GM19025 (cell line): Measurements from ENCODE around the gene PACSIN1.

Source experiments
- ATAC-seq: cut with Tn5 transposase; IDR thresholded peaks from one replicate; pipeline ENCODE4 v1.9.1; 2021; ENCODE audit warnings: mild to moderate bottlenecking, low read depth, moderate library complexity; ENCODE audit not compliant: unreplicated experiment

PACSIN1 gene

GRCh38 chr6:34526241-34526972 is 60.5 kb downstream of the PACSIN1 start:
- no peak for ATAC-seq

- peak; percentile 84 for ATAC-seq
Observed at GRCh38 chr6:34526992-34527728, 61.3 kb downstream of the PACSIN1 start.

- no peak for ATAC-seq
Observed at GRCh38 chr6:34527751-34528670, 62.1 kb downstream of the PACSIN1 start.

- no peak for ATAC-seq
Observed at GRCh38 chr6:34528996-34529664, 63.3 kb downstream of the PACSIN1 start.

GRCh38 chr6:34529665-34530327 is 63.9 kb downstream of the PACSIN1 start:
- no peak for ATAC-seq

GRCh38 chr6:34530753-34531365 is 65.0 kb downstream of the PACSIN1 start:
- ATAC-seq: no peak

GRCh38 chr6:34531580-34532201 is 65.8 kb downstream of the PACSIN1 start:
- no peak for ATAC-seq

- no peak for ATAC-seq
Observed at GRCh38 chr6:34532230-34532629, 66.4 kb downstream of the PACSIN1 start.

GRCh38 chr6:34534146-34534545 is 68.3 kb downstream of the PACSIN1 start:
- ATAC-seq: no peak

GRCh38 chr6:34534656-34535055 is 68.8 kb downstream of the PACSIN1 start:
- ATAC-seq: no peak

- ATAC-seq: no peak
Observed at GRCh38 chr6:34535199-34535598, 69.3 kb downstream of the PACSIN1 start.

- ATAC-seq: no peak
Observed at GRCh38 chr6:34535646-34536045, 69.8 kb downstream of the PACSIN1 start.

GRCh38 chr6:34536251-34536958 is 70.5 kb downstream of the PACSIN1 start:
- no peak for ATAC-seq

GRCh38 chr6:34536959-34537848 is 71.3 kb downstream of the PACSIN1 start:
- ATAC-seq: no peak

GRCh38 chr6:34537922-34538550 is 72.2 kb downstream of the PACSIN1 start:
- no peak for ATAC-seq

GRCh38 chr6:34538581-34538980 is 72.7 kb downstream of the PACSIN1 start:
- ATAC-seq: no peak

GRCh38 chr6:34539181-34539580 is 73.3 kb downstream of the PACSIN1 start:
- no peak for ATAC-seq
